ENCODE results near the gene MRPL49. TPM values are rescaled to one million over a fixed set of nuclear protein-coding genes. Genes with fewer than 3 reads are reported as not detected.
"Not testable (repeated sequence)": the region's sequence is repeated elsewhere in the genome, so short reads cannot be mapped to it uniquely, and the experiment has no call there.

The MRPL49 gene
- total and polyA plus RNA-seq, 8 donors = 39.3 to 47.2 (median 43.7) TPM

DNA sequence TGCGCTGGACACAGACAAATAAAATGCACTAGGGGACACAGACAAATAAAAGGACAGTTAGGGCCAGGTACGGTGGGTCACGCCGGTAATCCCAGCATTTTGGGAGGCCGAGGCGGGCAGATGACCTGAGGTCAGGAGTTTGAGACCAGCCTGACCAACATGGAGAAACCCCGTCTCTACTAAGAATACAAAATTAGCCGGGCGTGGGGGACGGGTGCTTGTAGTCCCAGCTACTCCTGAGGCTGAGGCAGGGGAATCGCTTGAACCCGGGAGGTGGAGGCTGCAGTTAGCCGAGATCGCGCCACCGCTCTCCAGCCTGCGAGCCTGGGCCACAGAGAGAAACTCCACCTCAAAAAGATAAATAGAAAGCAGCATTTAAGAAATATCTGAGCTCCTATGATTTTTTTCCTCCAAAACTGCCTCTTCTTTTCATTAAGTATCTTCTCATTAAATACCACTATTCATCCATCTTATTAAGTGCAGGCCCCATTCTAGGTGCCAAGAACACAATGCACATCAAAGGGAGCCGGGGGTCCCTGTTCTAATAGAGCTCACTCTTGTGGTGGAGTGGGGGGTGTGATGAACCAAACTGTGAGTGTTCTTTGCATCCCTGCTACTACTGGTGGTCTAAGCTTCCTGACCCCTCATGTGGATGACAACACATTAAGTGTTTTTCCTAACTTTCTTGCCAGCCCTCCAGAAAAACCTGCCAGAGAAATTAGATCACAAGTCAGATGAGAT is 3.9 kb upstream of the MRPL49 start:
- ATAC-seq (no peak), DNase-seq (peak in 1 of 4 donors; percentile 66)
- intact Hi-C loops (cut with DNase I) = no loop called here
- TF ChIP-seq, protein P1, sequence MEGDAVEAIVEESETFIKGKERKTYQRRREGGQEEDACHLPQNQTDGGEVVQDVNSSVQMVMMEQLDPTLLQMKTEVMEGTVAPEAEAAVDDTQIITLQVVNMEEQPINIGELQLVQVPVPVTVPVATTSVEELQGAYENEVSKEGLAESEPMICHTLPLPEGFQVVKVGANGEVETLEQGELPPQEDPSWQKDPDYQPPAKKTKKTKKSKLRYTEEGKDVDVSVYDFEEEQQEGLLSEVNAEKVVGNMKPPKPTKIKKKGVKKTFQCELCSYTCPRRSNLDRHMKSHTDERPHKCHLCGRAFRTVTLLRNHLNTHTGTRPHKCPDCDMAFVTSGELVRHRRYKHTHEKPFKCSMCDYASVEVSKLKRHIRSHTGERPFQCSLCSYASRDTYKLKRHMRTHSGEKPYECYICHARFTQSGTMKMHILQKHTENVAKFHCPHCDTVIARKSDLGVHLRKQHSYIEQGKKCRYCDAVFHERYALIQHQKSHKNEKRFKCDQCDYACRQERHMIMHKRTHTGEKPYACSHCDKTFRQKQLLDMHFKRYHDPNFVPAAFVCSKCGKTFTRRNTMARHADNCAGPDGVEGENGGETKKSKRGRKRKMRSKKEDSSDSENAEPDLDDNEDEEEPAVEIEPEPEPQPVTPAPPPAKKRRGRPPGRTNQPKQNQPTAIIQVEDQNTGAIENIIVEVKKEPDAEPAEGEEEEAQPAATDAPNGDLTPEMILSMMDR (IDR thresholded peaks at IDR 0.05) = peak; percentile 8 to 58
- H3K36me3 ChIP-seq = peaks cover 0 to 45% of the 10 kb centered on the region in 2 donors
- H3K27me3 ChIP-seq = peaks cover 0 to 4% of the 10 kb centered on the region in 2 donors
- peak overlapping the region in 1 of 2 donors; percentile 93 for H3K27ac ChIP-seq
- H3K4me1 ChIP-seq = peaks cover 16 to 63% of the 10 kb centered on the region in 2 donors
- H3K4me3 ChIP-seq = peak overlapping the region in 1 of 2 donors; percentile 90
- H3K9me3 ChIP-seq = no peaks in the 10 kb centered on the region

DNA sequence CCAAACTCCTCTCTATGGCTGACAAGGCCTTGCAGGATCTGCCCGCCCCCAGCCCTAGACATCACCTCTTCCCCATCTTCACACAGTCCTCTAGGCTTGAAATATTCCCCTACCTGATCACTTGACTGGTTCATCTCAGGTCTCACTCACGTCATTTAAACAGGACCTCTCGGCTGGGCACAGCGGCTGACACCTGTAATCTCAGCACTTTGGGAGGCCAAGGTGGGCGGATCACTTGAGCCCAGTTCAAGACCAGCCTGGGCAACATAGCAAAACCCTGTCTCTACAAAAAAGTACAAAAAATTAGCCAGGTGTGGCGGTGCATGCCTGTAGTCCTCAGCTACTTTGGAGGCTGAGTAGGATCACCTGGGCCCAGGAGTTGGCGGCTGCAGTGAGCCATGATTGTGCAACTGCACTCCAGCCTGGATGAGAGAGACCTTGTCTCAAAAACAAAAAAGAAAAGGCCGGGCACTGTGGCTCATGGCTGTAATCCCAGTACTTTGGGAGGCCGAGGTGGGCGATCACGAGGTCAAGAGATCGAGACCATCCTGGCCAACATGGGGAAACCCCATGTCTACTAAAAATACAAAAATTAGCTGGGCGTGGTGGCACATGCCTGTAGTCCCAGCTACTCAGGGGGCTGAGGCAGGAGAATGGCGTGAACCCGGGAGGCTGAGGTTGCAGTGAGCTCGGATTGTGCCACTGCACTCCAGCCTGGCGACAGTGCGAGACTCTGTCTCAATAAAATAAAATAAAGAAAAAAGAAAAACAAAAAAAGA is 3.0 kb upstream of the MRPL49 start:
- H3K4me1 ChIP-seq = peaks cover 14 to 66% of the 10 kb centered on the region in 2 donors
- intact Hi-C loops (cut with DNase I); H3K4me3 ChIP-seq; ATAC-seq; H3K27me3 ChIP-seq; H3K9me3 ChIP-seq: not testable (repeated sequence)
- peak in 1 of 4 donors; percentile 39 for DNase-seq
- peak overlapping the region in 1 of 2 donors; percentile 93 for H3K27ac ChIP-seq
- H3K36me3 ChIP-seq = peaks cover 0 to 45% of the 10 kb centered on the region in 2 donors

DNA sequence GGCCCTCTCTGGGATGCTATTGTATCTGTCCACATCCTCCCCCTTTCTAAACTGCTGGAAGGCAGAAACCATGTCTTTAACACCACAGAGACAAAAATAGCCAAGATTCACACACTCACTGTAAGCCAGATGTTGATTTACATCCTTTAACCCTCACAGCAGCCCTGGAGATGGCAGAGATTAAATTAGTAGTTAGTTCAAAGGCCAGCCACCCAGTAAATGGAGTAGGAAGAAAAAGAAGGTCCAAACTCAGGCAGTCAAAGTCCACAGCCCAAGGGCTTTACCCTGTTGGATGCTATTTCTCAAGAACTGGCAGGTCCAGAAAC is 2.5 kb upstream of the MRPL49 start:
- H3K9me3 ChIP-seq = no peaks in the 10 kb centered on the region
- peak overlapping the region in 1 of 2 donors; percentile 93 for H3K27ac ChIP-seq
- no peak for DNase-seq
- no peak for ATAC-seq
- intact Hi-C loops (cut with DNase I) = no loop called here
- H3K36me3 ChIP-seq = peaks cover 0 to 50% of the 10 kb centered on the region in 2 donors
- H3K27me3 ChIP-seq = no peaks in the 10 kb centered on the region
- no peak overlapping the region for H3K4me3 ChIP-seq
- H3K4me1 ChIP-seq = peaks cover 14 to 72% of the 10 kb centered on the region in 2 donors
- TF ChIP-seq, protein P1 (IDR thresholded peaks at IDR 0.05) = no peak

DNA sequence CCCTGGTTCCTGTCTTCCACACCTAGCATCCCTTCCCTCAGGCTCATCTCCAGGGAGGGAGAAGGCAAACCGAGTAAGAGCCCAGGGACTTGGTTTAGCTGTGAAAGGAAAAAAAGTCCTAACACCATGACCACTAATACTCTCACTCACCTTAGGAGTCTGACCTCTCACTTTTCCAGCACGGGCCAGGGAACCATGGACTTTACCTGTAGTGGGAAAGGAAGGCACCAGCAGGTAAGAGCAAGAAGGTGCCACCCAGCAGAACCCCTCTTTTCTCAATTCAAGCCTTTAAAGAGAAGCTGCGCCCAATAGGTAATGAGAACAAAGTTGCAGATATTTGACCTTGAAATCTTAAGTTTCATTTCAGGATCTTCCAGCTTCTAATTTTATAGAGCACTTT is 1.3 kb upstream of the MRPL49 start:
- H3K27me3 ChIP-seq = no peaks in the 10 kb centered on the region
- DNase-seq (no peak), ATAC-seq (no peak)
- TF ChIP-seq, protein P1 (IDR thresholded peaks at IDR 0.05) = no peak
- intact Hi-C loops (cut with DNase I) = no loop called here
- H3K4me3 ChIP-seq = peak overlapping the region in 1 of 2 donors; percentile 99
- peaks cover 0 to 55% of the 10 kb centered on the region in 2 donors for H3K36me3 ChIP-seq
- H3K4me1 ChIP-seq = peaks cover 14 to 69% of the 10 kb centered on the region in 2 donors
- H3K27ac ChIP-seq = peak overlapping the region in 1 of 2 donors; percentile 96
- H3K9me3 ChIP-seq = no peaks in the 10 kb centered on the region

DNA sequence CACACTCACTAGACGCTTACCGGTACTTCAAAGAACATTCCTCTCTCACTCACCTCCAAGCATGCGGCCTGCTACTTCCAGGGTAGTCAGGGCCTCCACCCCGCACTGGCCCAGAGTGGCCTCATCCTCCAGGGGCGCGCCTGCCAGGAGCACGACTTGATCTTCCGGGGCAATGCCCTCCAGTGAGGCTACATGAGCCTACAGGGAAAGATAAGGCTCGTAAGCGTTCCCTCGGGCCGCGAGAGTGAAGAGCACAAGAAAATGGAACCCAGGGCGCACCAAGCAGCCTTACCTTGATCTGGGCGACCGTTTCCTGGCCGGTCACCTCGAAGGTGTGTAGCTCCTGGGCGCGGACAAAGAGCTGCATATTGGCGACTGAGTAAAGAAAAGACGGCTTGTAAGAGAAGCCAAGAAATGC is 665 bp upstream of the MRPL49 start:
- Histone ChIP-seq H3K27ac (peak overlapping the region; percentile 89 to 96), H3K4me3 (peak overlapping the region; percentile 91 to 99), H3K27me3 (no peaks in the 10 kb centered on the region), H3K4me1 (peaks cover 11 to 63% of the 10 kb centered on the region in 2 donors), H3K36me3 (peaks cover 0 to 58% of the 10 kb centered on the region in 2 donors), H3K9me3 (no peaks in the 10 kb centered on the region)
- intact Hi-C loops (cut with DNase I) = no loop called here
- TF ChIP-seq, protein P1 (IDR thresholded peaks at IDR 0.05) = no peak
- DNase-seq = no peak
- ATAC-seq = no peak

Measured in left lung (tissue), 10 donors.